SK-N-SH (cell line): Measurements from ENCODE around the gene COQ8B. TPM values are rescaled to one million over a fixed set of nuclear protein-coding genes. Genes with fewer than 3 reads are reported as not detected.

Source experiments
- CTCF ChIA-PET: fragments of 300-600, 350-600 bp; formaldehyde crosslinking; extraction: SDS; loops from one replicate; lab custom pipeline; 2021; lab: Yijun Ruan, JAX
- POLR2A ChIA-PET: fragments of 350-600 bp; sonication (Branson Sonifier 250); formaldehyde crosslinking; extraction: SDS; loops from one replicate; lab custom pipeline; 2020; ENCODE audit warnings: antibody characterized with exemption, inconsistent platforms; lab: Yijun Ruan, JAX
- DNase-seq: peaks from one replicate; pipeline ENCODE4 v3.0.0; 2012
- H2AFZ ChIP-seq: fragments of 200-600 bp; sonication (generic); 2 replicates; pipeline ENCODE4 v1.8.1; 2016; ENCODE audit warnings: antibody characterized with exemption, mild to moderate bottlenecking, low read depth
- H3F3A ChIP-seq: fragments of 200-600 bp; sonication (generic); replicated peaks from 2 replicates; pipeline ENCODE3; 2016; ENCODE audit warnings: antibody characterized with exemption, mild to moderate bottlenecking; ENCODE audit not compliant: insufficient read depth
- H3K27ac ChIP-seq, 2 experiments: fragments of 200-500 bp in 1 of 2; fragments of 200-600 bp in 1 of 2; sonication (Bioruptor generic) in 1 of 2; sonication (generic), shearing (Covaris generic) in 1 of 2; 2 replicates each; pipeline versions ENCODE4 v1.5.1 to v1.6.1; 2014 to 2016; ENCODE audit warnings: low read depth in 2 of 2, inconsistent platforms in 1 of 2, low read length in 1 of 2, mild to moderate bottlenecking in 1 of 2, mixed read lengths in 1 of 2
- H3K27me3 ChIP-seq: fragments of 200-600 bp; sonication (generic), shearing (Covaris generic); 2 replicates; pipeline ENCODE4 v1.6.1; 2016; ENCODE audit warnings: mixed run types; ENCODE audit not compliant: insufficient read depth
- H3K36me3 ChIP-seq, 2 experiments: fragments of 200-500 bp in 1 of 2; fragments of 200-600 bp in 1 of 2; sonication (Bioruptor generic) in 1 of 2; sonication (generic) in 1 of 2; replicated peaks in 1 of 2; 2 replicates each; pipeline versions ENCODE3 to v1.5.1; 2014 to 2016; ENCODE audit warnings: low read length in 1 of 2, mild to moderate bottlenecking in 1 of 2; ENCODE audit not compliant: insufficient read depth in 2 of 2, control insufficient read depth in 1 of 2
- H3K4me1 ChIP-seq, 2 experiments: fragments of 200-500 bp in 1 of 2; fragments of 200-600 bp in 1 of 2; sonication (Bioruptor generic) in 1 of 2; sonication (generic), shearing (Covaris generic) in 1 of 2; 2 replicates each; pipeline versions ENCODE4 v1.5.1 to v1.6.1; 2014 to 2016; ENCODE audit warnings: low read depth in 1 of 2, low read length in 1 of 2, mixed run types in 1 of 2; ENCODE audit not compliant: insufficient read depth in 2 of 2, control insufficient read depth in 1 of 2
- H3K4me2 ChIP-seq: fragments of 200-600 bp; sonication (generic), shearing (Covaris generic); 2 replicates; pipeline ENCODE4 v1.6.1; 2017; ENCODE audit warnings: mixed run types
- H3K4me3 ChIP-seq, 2 experiments: fragments of 200-500 bp in 1 of 2; fragments of 200-600 bp in 1 of 2; sonication (Bioruptor generic) in 1 of 2; sonication (generic), shearing (Covaris generic) in 1 of 2; 2 replicates each; pipeline versions ENCODE4 v1.5.1 to v1.8.1; 2014 to 2016; ENCODE audit warnings: low read depth in 2 of 2, inconsistent platforms in 1 of 2, low read length in 1 of 2, mild to moderate bottlenecking in 1 of 2, mixed read lengths in 1 of 2, moderate library complexity in 1 of 2
- H3K79me2 ChIP-seq: fragments of 200-600 bp; sonication (generic); 2 replicates; pipeline ENCODE4 v1.8.1; 2017; ENCODE audit warnings: mild to moderate bottlenecking; ENCODE audit not compliant: insufficient read depth
- H3K9ac ChIP-seq: fragments of 200-600 bp; sonication (generic); 2 replicates; pipeline ENCODE4 v1.6.1; 2017; ENCODE audit warnings: mixed run types
- H3K9me2 ChIP-seq: fragments of 200-600 bp; sonication (generic); 2 replicates; pipeline ENCODE4 v1.6.1; 2017; ENCODE audit warnings: mixed run types
- H3K9me3 ChIP-seq: fragments of 200-600 bp; sonication (generic); 2 replicates; pipeline ENCODE4 v1.6.1; 2017; ENCODE audit warnings: mixed run types, mild to moderate bottlenecking, moderate library complexity
- H4K20me1 ChIP-seq: fragments of 200-600 bp; sonication (generic); 2 replicates; pipeline ENCODE4 v1.6.1; 2017; ENCODE audit warnings: mild to moderate bottlenecking, mixed run types; ENCODE audit not compliant: insufficient read depth
- CTCF ChIP-seq: fragments of 200-600 bp; sonication (generic); IDR thresholded peaks from 2 replicates; pipeline ENCODE4 v1.6.1; 2017; ENCODE audit warnings: antibody characterized with exemption, mild to moderate bottlenecking, moderate library complexity
- ELF1 ChIP-seq: IDR thresholded peaks from 2 replicates; pipeline ENCODE4 v1.4.0; 2012
- FOSL2 ChIP-seq: IDR thresholded peaks from 2 replicates; pipeline ENCODE4 v1.4.0; 2012; ENCODE audit warnings: low read depth, mild to moderate bottlenecking, moderate library complexity, borderline replicate concordance
- GATA2 ChIP-seq: sonication (generic); formaldehyde crosslinking; IDR thresholded peaks from 2 replicates; pipeline ENCODE4 v1.5.0; 2020; ENCODE audit warnings: mild to moderate bottlenecking, missing genetic modification reagents
- IRF3 ChIP-seq: fragments of 150-350 bp; IDR thresholded peaks from 2 replicates; pipeline ENCODE4 v1.6.1; 2016; ENCODE audit warnings: mild to moderate bottlenecking, low read depth, low read length
- JUND ChIP-seq: IDR thresholded peaks from 2 replicates; pipeline ENCODE4 v1.4.0; 2012
- NRF1 ChIP-seq: IDR thresholded peaks from 2 replicates; pipeline ENCODE4 v1.6.1; 2012; ENCODE audit warnings: low read depth, mild to moderate bottlenecking, low read length
- PBX3 ChIP-seq: IDR thresholded peaks from 2 replicates; pipeline ENCODE4; 2012
- RAD21 ChIP-seq: IDR thresholded peaks from 2 replicates; pipeline ENCODE4 v1.6.1; 2012; ENCODE audit warnings: mild to moderate bottlenecking, low read length
- RCOR1 ChIP-seq: fragments of 150-350 bp; IDR thresholded peaks from 2 replicates; pipeline ENCODE4 v1.6.1; 2017; ENCODE audit warnings: antibody characterized with exemption, low read length
- REST ChIP-seq: IDR thresholded peaks from 2 replicates; pipeline ENCODE4 v1.6.1; 2012; ENCODE audit warnings: mild to moderate bottlenecking, low read depth, low read length, moderate library complexity
- RFX5 ChIP-seq: IDR thresholded peaks from 2 replicates; pipeline ENCODE4 v1.6.1; 2012; ENCODE audit warnings: mild to moderate bottlenecking, improper control_type of control experiment, low read length
- SIN3A ChIP-seq: IDR thresholded peaks from 2 replicates; pipeline ENCODE4 v1.6.1; 2012; ENCODE audit warnings: low read depth, mild to moderate bottlenecking, low read length, moderate library complexity, borderline replicate concordance
- SMC3 ChIP-seq: IDR thresholded peaks from 2 replicates; pipeline ENCODE4 v1.6.1; 2012; ENCODE audit warnings: low read depth, low read length, improper control_type of control experiment
- TEAD4 ChIP-seq: IDR thresholded peaks from 2 replicates; pipeline ENCODE4 v1.4.0; 2012; ENCODE audit warnings: mild to moderate bottlenecking, borderline replicate concordance; ENCODE audit not compliant: insufficient read depth
- WGBS: methylation state at CpG from one replicate; pipeline ENCODE4 v1.1.6; 2017; ENCODE audit warnings: low lambda C conversion rate; 5-methylcytosine and 5-hydroxymethylcytosine counted together
- polyA plus RNA-seq, 3 experiments: library from polyadenylated mRNA; depleted of rRNA; stranded (reverse); fragments of >200 nt; gene quantifications; 2 replicates each; pipeline ENCODE4 v1.2.3, GENCODE V29; 2012

The COQ8B gene
- polyA plus RNA-seq, 1 of the 3 experiments (the other 2 are of a cell fraction): 43.8 TPM

DNA sequence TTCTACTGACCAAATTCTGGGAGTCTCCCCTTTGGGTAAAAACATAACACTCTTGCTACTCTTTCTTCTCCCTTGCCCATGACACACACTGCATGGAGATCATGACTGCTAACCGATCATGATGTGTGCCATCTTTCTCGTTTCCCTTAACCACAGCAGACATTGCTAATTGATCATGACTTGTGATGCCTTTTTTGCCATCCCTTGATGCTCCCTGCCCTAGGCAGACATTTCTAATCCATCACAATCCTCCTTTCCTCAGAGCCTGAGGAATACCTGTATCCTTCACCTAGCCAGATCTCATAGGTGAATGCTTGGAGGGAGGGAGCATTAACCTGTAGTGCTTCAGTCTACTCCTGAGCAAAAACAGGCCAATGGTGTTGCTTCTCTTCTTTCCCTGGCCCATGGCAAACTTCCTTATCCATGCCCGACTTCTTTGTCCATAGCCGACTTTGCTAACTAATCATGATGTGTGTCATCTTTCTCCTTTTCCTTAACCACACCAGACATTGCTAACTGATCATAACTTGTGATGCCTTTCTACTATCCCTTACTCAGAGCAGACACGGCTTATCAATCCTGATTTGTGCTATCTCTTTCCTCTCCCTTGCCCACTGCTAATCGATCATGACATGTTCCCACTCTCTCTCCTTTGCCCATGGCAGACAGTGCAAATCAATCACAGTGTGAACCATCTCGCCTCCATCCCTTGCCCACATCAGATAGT, 44.0 kb downstream of the COQ8B start:
- Histone ChIP-seq H3K4me3 (no peak overlapping the region), H2AFZ (no peak overlapping the region), H3K79me2 (no peaks in the 10 kb centered on the region), H3K36me3 (peaks cover 51 to 63% of the 10 kb centered on the region in 2 experiments), H3K27ac (no peak overlapping the region), H3F3A (peaks cover 11% of the 10 kb centered on the region), H3K9me3 (no peaks in the 10 kb centered on the region), H3K9ac (no peak overlapping the region), H3K4me2 (no peak overlapping the region), H3K27me3 (no peaks in the 10 kb centered on the region), H3K9me2 (no peaks in the 10 kb centered on the region), H3K4me1 (no peaks in the 10 kb centered on the region), H4K20me1 (no peaks in the 10 kb centered on the region)
- POLR2A ChIA-PET: no interaction called here
- TF ChIP-seq RFX5: no peak
- no peak for TF ChIP-seq ELF1
- no peak for TF ChIP-seq JUND
- TF ChIP-seq FOSL2: no peak
- TF ChIP-seq IRF3: no peak
- no peak for TF ChIP-seq SMC3
- no peak for TF ChIP-seq GATA2 (CRISPR knock-in tag)
- no peak for TF ChIP-seq PBX3
- no peak for TF ChIP-seq CTCF
- TF ChIP-seq RCOR1: no peak
- TF ChIP-seq SIN3A: no peak
- TF ChIP-seq RAD21: no peak
- no peak for TF ChIP-seq TEAD4
- no peak for TF ChIP-seq REST
- TF ChIP-seq NRF1: no peak
- CTCF ChIA-PET: interaction anchor here (2.1 kb wide), 1 partner anchor 10 kb away, joined by 9 read pairs; no protein-coding TSS in a partner anchor
- 90% methylated on average over 7 of the region's 7 CpGs for WGBS
- DNase-seq: no peak
